Measurements from ENCODE around the gene DDR1. TPM values are rescaled to one million over a fixed set of nuclear protein-coding genes. Genes with fewer than 3 reads are reported as not detected.

The DDR1 gene
- total RNA-seq, 1 experiment from 2014 or later = 258 TPM

DNA sequence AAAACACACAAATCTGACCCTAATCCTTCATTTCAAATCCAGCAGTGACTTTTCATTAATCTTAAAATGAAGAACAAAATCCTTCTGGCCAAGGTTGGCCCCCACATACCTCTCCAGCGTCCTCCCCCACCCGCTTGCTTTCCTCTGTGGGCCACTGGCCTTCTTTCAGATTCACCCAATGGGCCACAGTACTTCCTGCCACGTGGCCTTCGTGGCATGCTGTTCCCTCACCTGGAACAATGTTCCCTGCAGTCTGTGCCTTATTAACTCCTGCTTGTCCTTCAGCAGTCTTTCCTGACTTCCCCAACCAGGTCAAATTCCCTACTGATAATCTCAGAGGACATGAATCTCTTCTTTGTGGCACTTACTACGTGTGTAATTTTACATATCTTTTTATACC, 18.4 kb downstream of the DDR1 start:
- Mint-ChIP-seq H3K27me3 (ENCODE audit: low read depth) (no peaks in the 10 kb centered on the region; the same call in 1 of the 2 replicates), H3K4me1 (peaks cover 5 to 14% of the 10 kb centered on the region in 2 experiments), H3K27ac (peak overlapping the region in 1 of 3 experiments; percentile 49; a peak in 2 of 7 replicates), H3K9me3 (no peaks in the 10 kb centered on the region), H3K36me3 (ENCODE audit: insufficient read depth in 1 of 3, low read depth in 3 of 3) (peaks cover 21 to 27% (median 26%) of the 10 kb centered on the region in 3 experiments; a peak in 6 of 7 replicates), H3K4me3 (no peak overlapping the region)
- no peak overlapping the region for H3K27ac ChIP-seq (ENCODE audit: insufficient read length, low read depth, low read length)
- H4K8ac ChIP-seq (replicated peaks; ENCODE audit: insufficient read length, low read depth, low read length) = no peak overlapping the region
- no peak overlapping the region for H2AFZ ChIP-seq (ENCODE audit: low read length)
- DNase-seq = no peak
- H4K5ac ChIP-seq (ENCODE audit: insufficient read length, low read depth, low read length) = no peak overlapping the region
- H3K27me3 ChIP-seq (ENCODE audit: insufficient read depth, low read length) = no peaks in the 10 kb centered on the region
- H2BK120ac ChIP-seq (ENCODE audit: low read depth, low read length, poor library complexity, severe bottlenecking) = no peak overlapping the region
- no peak overlapping the region for H2BK5ac ChIP-seq (ENCODE audit: insufficient read length, low read length)
- H2AK5ac ChIP-seq (ENCODE audit: insufficient read length, low read length) = no peak overlapping the region
- H3K4ac ChIP-seq (ENCODE audit: low read depth, low read length) = no peak overlapping the region
- no CpG with 5 or more reads among the region's 5 CpGs for WGBS (ENCODE audit: extremely low coverage, insufficient read length, low lambda C conversion rate)
- no peaks in the 10 kb centered on the region for H3K79me1 ChIP-seq (ENCODE audit: insufficient read depth, low read depth, low read length, poor library complexity, severe bottlenecking)
- H3K4me1 ChIP-seq (ENCODE audit: insufficient read depth, low read length) = no peaks in the 10 kb centered on the region
- H3K14ac ChIP-seq (ENCODE audit: insufficient read depth, low read length) = no peak overlapping the region
- no peak overlapping the region for H3K4me2 ChIP-seq (ENCODE audit: insufficient read depth, insufficient read length, low read length)
- H3T11ph ChIP-seq (ENCODE audit: low read length) = no peak overlapping the region
- H2BK20ac ChIP-seq (ENCODE audit: low read depth, low read length, poor library complexity, severe bottlenecking) = no peak overlapping the region
- no peaks in the 10 kb centered on the region for H3K9me3 ChIP-seq (ENCODE audit: control insufficient read depth, low read depth, low read length)
- TF ChIP-seq CTCF (conservative IDR thresholded peaks at IDR 0.05) = no peak
- H2BK12ac ChIP-seq (ENCODE audit: insufficient read length, low read depth, low read length) = no peak overlapping the region
- no peaks in the 10 kb centered on the region for H4K20me1 ChIP-seq (ENCODE audit: control insufficient read depth, insufficient read depth, insufficient read length)
- no peak overlapping the region for H2BK15ac ChIP-seq (ENCODE audit: low read depth, low read length)
- H3K18ac ChIP-seq (ENCODE audit: insufficient read length, low read depth, low read length) = no peak overlapping the region
- H3K79me2 ChIP-seq (ENCODE audit: insufficient read depth, low read length) = no peaks in the 10 kb centered on the region
- no peak overlapping the region for H3K56ac ChIP-seq (ENCODE audit: insufficient read length, low read depth, low read length)
- H4K91ac ChIP-seq (ENCODE audit: insufficient read length, low read depth, low read length) = no peak overlapping the region
- H3K23me2 ChIP-seq (ENCODE audit: insufficient read length, low read depth, low read length, poor library complexity, severe bottlenecking) = no peaks in the 10 kb centered on the region
- no peak overlapping the region for H3K9ac ChIP-seq (ENCODE audit: extremely low read depth, insufficient read length, low read length)
- no peak overlapping the region for H3K23ac ChIP-seq (ENCODE audit: insufficient read length, low read depth, low read length)

Measured in H9 (cell line).